H1 (cell line): ENCODE data around the gene NPFFR1. TPM values are rescaled to one million over a fixed set of nuclear protein-coding genes. Genes with fewer than 3 reads are reported as not detected.

Experiments
- CTCF ChIA-PET: fragments of 300-600 bp; sonication (Branson Sonifier 250); formaldehyde crosslinking; loops from one replicate; lab custom pipeline; 2021; ENCODE audit not compliant: partially characterized antibody; lab: Charles Lee
- POLR2A ChIA-PET: fragments of 300-600 bp; sonication (Branson Sonifier 250); formaldehyde crosslinking; loops from one replicate; lab custom pipeline; 2021; ENCODE audit warnings: inconsistent platforms; ENCODE audit not compliant: partially characterized antibody; lab: Charles Lee
- DNase-seq, 2 experiments: peaks; one replicate each; pipeline versions ENCODE4 v3.0.0 to v3.0.0-alpha.2; 2010 to 2022; ENCODE audit warnings: low spot score in 2 of 2, low read depth in 1 of 2, mixed read lengths in 1 of 2
- FAIRE-seq: peaks from 2 replicates; lab custom pipeline; 2011; peaks lifted over from hg19 to GRCh38; lab: Jason Lieb, UNC
- H2AFZ ChIP-seq: 2 replicates; pipeline ENCODE4 v1.8.1; 2012; ENCODE audit warnings: low read length, inconsistent platforms
- H2AK5ac ChIP-seq: 2 replicates; pipeline ENCODE4 v1.6.1; 2013; ENCODE audit warnings: low read depth, low read length
- H2BK120ac ChIP-seq: replicated peaks from 2 replicates; pipeline ENCODE3; 2013; ENCODE audit warnings: low read depth, low read length, inconsistent platforms
- H2BK12ac ChIP-seq: 2 replicates; pipeline ENCODE4 v1.6.1; 2013; ENCODE audit warnings: low read depth, low read length
- H2BK15ac ChIP-seq: 2 replicates; pipeline ENCODE4 v1.6.1; 2013; ENCODE audit warnings: low read length
- H2BK20ac ChIP-seq: 2 replicates; pipeline ENCODE4 v1.6.1; 2013; ENCODE audit warnings: low read length
- H2BK5ac ChIP-seq: 2 replicates; pipeline ENCODE4 v1.6.1; 2013; ENCODE audit warnings: low read depth, low read length
- H3K14ac ChIP-seq: 2 replicates; pipeline ENCODE4 v1.6.1; 2013; ENCODE audit warnings: inconsistent platforms; ENCODE audit not compliant: insufficient read length
- H3K18ac ChIP-seq: 2 replicates; pipeline ENCODE4 v1.6.1; 2013; ENCODE audit warnings: low read length; ENCODE audit errors: extremely low read depth
- H3K23ac ChIP-seq: 2 replicates; pipeline ENCODE4 v1.6.1; 2013; ENCODE audit warnings: inconsistent platforms; ENCODE audit not compliant: insufficient read length
- H3K23me2 ChIP-seq: 2 replicates; pipeline ENCODE4 v1.6.1; 2013; ENCODE audit warnings: low read depth, low read length
- H3K27ac ChIP-seq: 2 replicates; pipeline ENCODE4 v1.6.1; 2011; ENCODE audit warnings: low read depth, low read length, inconsistent platforms
- H3K27me3 ChIP-seq, 4 experiments: replicated peaks in 1 of 4; 1 replicate in 1 of 4; 2 replicates in 3 of 4; pipeline versions ENCODE4 v1.6.1 to v1.8.1; 2011 to 2013; ENCODE audit warnings: low read length in 3 of 4, mild to moderate bottlenecking in 3 of 4, inconsistent platforms in 2 of 4, mixed read lengths in 2 of 4, moderate library complexity in 1 of 4; ENCODE audit not compliant: control insufficient read depth in 3 of 4, insufficient read depth in 3 of 4; ENCODE audit errors: extremely low read depth in 1 of 4
- H3K36me3 ChIP-seq, 4 experiments: 2 replicates each; pipeline versions ENCODE4 v1.6.1 to v1.8.1; 2011 to 2013; ENCODE audit warnings: mild to moderate bottlenecking in 4 of 4, low read length in 3 of 4, moderate library complexity in 2 of 4, control low read depth in 1 of 4, inconsistent platforms in 1 of 4; ENCODE audit not compliant: insufficient read depth in 4 of 4, control insufficient read depth in 2 of 4
- H3K4ac ChIP-seq: replicated peaks from 2 replicates; pipeline ENCODE3; 2013; ENCODE audit warnings: low read length, low read depth, mixed read lengths, inconsistent platforms; ENCODE audit not compliant: insufficient read length
- H3K4me1 ChIP-seq, 4 experiments: replicated peaks in 1 of 4; 1 replicate in 1 of 4; 2 replicates in 3 of 4; pipeline versions ENCODE4 v1.6.1 to v1.8.1; 2011 to 2013; ENCODE audit warnings: low read length in 3 of 4, inconsistent platforms in 2 of 4, mixed read lengths in 1 of 4; ENCODE audit not compliant: insufficient read depth in 4 of 4, control insufficient read depth in 3 of 4
- H3K4me2 ChIP-seq, 2 experiments: 2 replicates each; pipeline versions ENCODE4 v1.6.1 to v1.8.1; 2011 to 2013; ENCODE audit warnings: low read depth in 2 of 2, low read length in 2 of 2, control low read depth in 1 of 2, inconsistent platforms in 1 of 2, mild to moderate bottlenecking in 1 of 2; ENCODE audit not compliant: insufficient read depth in 1 of 2
- H3K4me3 ChIP-seq, 4 experiments: fragments of 200-600, 300-600 bp in 1 of 4; sonication (generic), shearing (Covaris generic), sonication (Bioruptor Twin) in 1 of 4; 2 replicates each; pipeline versions ENCODE4 v1.5.1 to v1.8.1; 2011 to 2016; ENCODE audit warnings: low read length in 4 of 4, low read depth in 3 of 4, control low read depth in 2 of 4, inconsistent platforms in 2 of 4, mild to moderate bottlenecking in 2 of 4, mixed read lengths in 1 of 4, moderate library complexity in 1 of 4; ENCODE audit not compliant: insufficient read depth in 2 of 4; ENCODE audit errors: extremely low read depth in 1 of 4
- H3K56ac ChIP-seq: replicated peaks from 2 replicates; pipeline ENCODE3; 2013; ENCODE audit warnings: low read depth, mild to moderate bottlenecking, mixed read lengths, low read length, inconsistent platforms; ENCODE audit not compliant: insufficient read length
- H3K79me1 ChIP-seq: 2 replicates; pipeline ENCODE4 v1.6.1; 2013; ENCODE audit warnings: low read depth, low read length, control low read depth
- H3K79me2 ChIP-seq, 2 experiments: 2 replicates each; pipeline versions ENCODE4 v1.6.1 to v1.8.1; 2012 to 2013; ENCODE audit warnings: low read length in 2 of 2, mild to moderate bottlenecking in 2 of 2, inconsistent platforms in 1 of 2; ENCODE audit not compliant: insufficient read depth in 2 of 2, control insufficient read depth in 1 of 2
- H3K9ac ChIP-seq, 4 experiments: replicated peaks in 1 of 4; 1 replicate in 1 of 4; 2 replicates in 3 of 4; pipeline versions ENCODE4 v1.6.1 to v1.8.1; 2011 to 2013; ENCODE audit warnings: low read depth in 3 of 4, low read length in 3 of 4, control low read depth in 2 of 4, mild to moderate bottlenecking in 2 of 4, moderate library complexity in 2 of 4, inconsistent platforms in 1 of 4; ENCODE audit errors: extremely low read depth in 1 of 4
- H3K9me3 ChIP-seq, 2 experiments: 2 replicates each; pipeline versions ENCODE4 v1.6.1 to v1.8.1; 2012 to 2013; ENCODE audit warnings: mild to moderate bottlenecking in 2 of 2, moderate library complexity in 2 of 2, control low read depth in 1 of 2, inconsistent platforms in 1 of 2, low read depth in 1 of 2, low read length in 1 of 2, mixed read lengths in 1 of 2; ENCODE audit not compliant: insufficient read depth in 2 of 2
- H4K20me1 ChIP-seq, 2 experiments: replicated peaks in 1 of 2; 2 replicates each; pipeline versions ENCODE3 to v1.8.1; 2011 to 2013; ENCODE audit warnings: inconsistent platforms in 2 of 2, low read length in 2 of 2, mild to moderate bottlenecking in 1 of 2; ENCODE audit not compliant: insufficient read depth in 2 of 2, control insufficient read depth in 1 of 2
- H4K5ac ChIP-seq: 2 replicates; pipeline ENCODE4 v1.6.1; 2013; ENCODE audit warnings: low read length, low read depth, mixed read lengths, inconsistent platforms; ENCODE audit not compliant: insufficient read length
- H4K8ac ChIP-seq: 2 replicates; pipeline ENCODE4 v1.8.0; 2013; ENCODE audit warnings: mild to moderate bottlenecking, moderate library complexity, low read length, inconsistent platforms; ENCODE audit not compliant: insufficient read depth; ENCODE audit errors: extremely low read depth
- H4K91ac ChIP-seq: replicated peaks from 2 replicates; pipeline ENCODE3; 2013; ENCODE audit warnings: low read length, mixed read lengths, inconsistent platforms; ENCODE audit not compliant: insufficient read length
- BCL11A ChIP-seq, 2 experiments: IDR thresholded peaks; one replicate each; pipeline ENCODE4 v1.6.1; 2011; ENCODE audit warnings: low read depth in 2 of 2, low read length in 2 of 2, mild to moderate bottlenecking in 2 of 2
- WGBS, 2 experiments: shearing (Covaris generic) in 1 of 2; methylation state at CpG; one replicate each; pipeline versions ENCODE4 v1.1.6 to v1.1.7; 2013 to 2015; ENCODE audit warnings: low lambda C conversion rate in 2 of 2, mixed read lengths in 2 of 2, inconsistent platforms in 1 of 2, low coverage in 1 of 2, missing lambda C conversion rate in 1 of 2; ENCODE audit not compliant: insufficient replicate concordance in 2 of 2, insufficient coverage in 1 of 2, insufficient read length in 1 of 2; ENCODE audit errors: extremely low coverage in 1 of 2, missing lambda C conversion rate in 1 of 2; 5-methylcytosine and 5-hydroxymethylcytosine counted together
- polyA plus RNA-seq, 7 experiments: library from polyadenylated mRNA; depleted of rRNA in 3 of 7; stranded (reverse) in 5 of 7; unstranded in 2 of 7; fragments of >200 nt in 5 of 7; fragments of 200-250 nt in 2 of 7; gene quantifications; 1 replicate in 5 of 7; 2 replicates in 1 of 7; 4 replicates in 1 of 7; pipeline versions ENCODE4 v1.2.1 to v1.2.3, GENCODE V29; 2011 to 2013; ENCODE audit warnings: missing spikeins in 2 of 7, mixed read lengths in 2 of 7
- total RNA-seq: library from RNA; stranded (reverse); fragmentation: NEBNext Ultra II Directional; extraction: Animal tissue kit (Norgen Biotek cat#: 25700); gene quantifications from 2 replicates; pipeline ENCODE4 v1.2.1, GENCODE V29; 2021

NPFFR1 gene
- total and polyA plus RNA-seq, 2 of the 8 experiments (the other 6 are each of a cell fraction or from before 2014, with no cell fraction given): 0.02 to 0.06 TPM

GRCh38 chr10:70284542-70285475 is 1.0 kb upstream of the NPFFR1 start:
- no peak overlapping the region for H3K27ac ChIP-seq
- CTCF ChIA-PET: interaction anchor here (0.7 to 1.9 kb wide), 10 partner anchors 10 to 203 kb away, joined by 3 to 17 read pairs (median 3); no protein-coding TSS in a partner anchor
- H2BK5ac ChIP-seq: no peak overlapping the region
- no peaks in the 10 kb centered on the region for H4K20me1 ChIP-seq
- no peak overlapping the region for H2BK12ac ChIP-seq
- no peak overlapping the region for H3K14ac ChIP-seq
- H4K91ac ChIP-seq: no peak overlapping the region
- no peak overlapping the region for H3K56ac ChIP-seq
- no peak overlapping the region for H2BK120ac ChIP-seq
- H3K4me2 ChIP-seq: peak overlapping the region in 1 of 2 experiments; percentile 68; a peak in 2 of 4 replicates
- no peaks in the 10 kb centered on the region for H3K36me3 ChIP-seq
- H3K79me1 ChIP-seq: no peaks in the 10 kb centered on the region
- no peak overlapping the region for H2AFZ ChIP-seq
- H3K4me1 ChIP-seq: no peaks in the 10 kb centered on the region
- H3K79me2 ChIP-seq: no peaks in the 10 kb centered on the region
- H2AK5ac ChIP-seq: no peak overlapping the region
- no peak overlapping the region for H3K23ac ChIP-seq
- no peak overlapping the region for H3K18ac ChIP-seq
- FAIRE-seq: no peak
- POLR2A ChIA-PET: no interaction called here
- no peak overlapping the region for H2BK20ac ChIP-seq
- WGBS, 2 experiments: 66% methylated on average over 4 of the region's 4 CpGs; no CpG with 5 or more reads in 1 of the 2 experiments
- H3K4me3 ChIP-seq: 0 out of 8 replicates have a peak overlapping the region, but pooled peaks of 1 of the 4 experiments have one; percentile 65
- no peak overlapping the region for H3K4ac ChIP-seq
- DNase-seq: no peak
- no peak overlapping the region for H4K8ac ChIP-seq
- H3K9me3 ChIP-seq: no peaks in the 10 kb centered on the region
- peaks cover 9% of the 10 kb centered on the region; the same call in 1 of the 2 replicates for H3K23me2 ChIP-seq
- no peak overlapping the region for H2BK15ac ChIP-seq
- H3K27me3 ChIP-seq: peaks cover 14 to 36% (median 23%) of the 10 kb centered on the region in 4 experiments
- no peak overlapping the region for H4K5ac ChIP-seq
- TF ChIP-seq BCL11A (IDR thresholded peaks at IDR 0.05; ENCODE audit: low read depth in 2 of 2, low read length in 2 of 2): no peak
- TF ChIP-seq, all 59 proteins: peak for 0
- no peak overlapping the region for H3K9ac ChIP-seq
